ENCODE results near the gene STPG1.

Gene STPG1

GRCh38 chr1:24366707-24367106 is 46.9 kb downstream of the STPG1 start:
- DNase-seq = no peak

- DNase-seq = no peak
Observed at GRCh38 chr1:24364975-24365678, 48.5 kb downstream of the STPG1 start.

- no peak for DNase-seq
Observed at GRCh38 chr1:24364605-24364974, 49.0 kb downstream of the STPG1 start.

GRCh38 chr1:24363994-24364393 is 49.6 kb downstream of the STPG1 start:
- DNase-seq = no peak

- DNase-seq = no peak
Observed at GRCh38 chr1:24362982-24363614, 50.5 kb downstream of the STPG1 start.

GRCh38 chr1:24362396-24362795 is 51.2 kb downstream of the STPG1 start:
- no peak for DNase-seq

- no peak for DNase-seq
Observed at GRCh38 chr1:24361811-24362210, 51.8 kb downstream of the STPG1 start.

- DNase-seq = no peak
Observed at GRCh38 chr1:24360681-24361080, 52.9 kb downstream of the STPG1 start.

DNA sequence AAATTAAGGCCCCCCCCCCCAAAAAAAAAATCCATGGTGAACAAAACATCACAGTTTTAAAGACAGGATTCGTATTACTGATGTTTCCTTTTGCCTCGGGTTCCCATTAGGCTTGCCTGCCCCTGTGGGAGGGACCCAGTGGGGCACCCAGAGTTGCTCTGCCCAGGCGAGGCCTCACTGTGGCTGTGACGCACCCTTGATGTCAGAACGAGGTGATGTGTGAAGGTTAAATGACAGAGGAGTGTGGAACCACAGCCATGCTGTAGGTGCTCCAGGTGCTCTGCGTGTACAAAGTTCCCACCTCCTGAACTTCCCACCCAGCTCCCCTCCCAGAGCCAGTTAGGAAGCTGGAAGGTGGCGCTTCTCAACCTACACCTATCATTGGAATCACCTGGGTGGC is 56.5 kb downstream of the STPG1 start:
- no peak for DNase-seq

- no peak for DNase-seq
Observed at GRCh38 chr1:24355466-24355865, 58.1 kb downstream of the STPG1 start.

DNA sequence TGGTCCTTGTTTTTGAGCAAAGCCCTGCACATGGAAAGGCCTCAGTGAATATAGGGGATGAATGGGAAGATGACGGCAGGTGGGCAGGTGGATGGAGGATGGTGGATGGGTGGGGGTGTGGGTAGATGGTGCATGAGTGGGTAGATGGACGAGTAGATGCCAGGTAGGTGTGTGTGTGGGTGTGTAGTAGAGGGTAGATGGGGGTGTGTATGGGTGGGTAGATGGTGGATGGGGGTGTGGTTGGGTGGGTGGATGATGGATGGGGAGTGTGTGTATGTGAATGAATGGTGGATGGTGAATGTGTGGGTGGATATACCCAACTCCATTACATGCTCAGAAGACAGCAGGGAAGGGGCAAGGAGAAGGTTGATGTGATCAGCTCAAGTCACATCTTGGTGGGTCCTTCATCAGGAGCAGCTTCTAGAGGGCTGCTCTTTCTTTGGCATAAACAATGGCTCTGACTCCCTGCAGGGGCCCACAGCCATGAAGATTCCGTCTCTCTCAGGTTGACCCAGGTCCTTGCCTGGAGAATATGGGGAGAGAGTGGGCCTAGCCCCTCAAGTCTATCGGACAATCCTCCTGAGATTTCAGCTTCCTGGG is 60.2 kb downstream of the STPG1 start:
- no peak for DNase-seq

GRCh38 chr1:24351918-24352627 is 61.5 kb downstream of the STPG1 start:
- DNase-seq = peak; percentile 48

- no peak for DNase-seq
Observed at GRCh38 chr1:24351247-24351646, 62.3 kb downstream of the STPG1 start.

- DNase-seq = peak; percentile 25
Observed at GRCh38 chr1:24349891-24350290, 63.7 kb downstream of the STPG1 start.

- no peak for DNase-seq
Observed at GRCh38 chr1:24348196-24348595, 65.4 kb downstream of the STPG1 start.

- DNase-seq = no peak
Observed at GRCh38 chr1:24347159-24347934, 66.2 kb downstream of the STPG1 start.

GRCh38 chr1:24345334-24345733 is 68.2 kb downstream of the STPG1 start:
- DNase-seq = no peak

DNA sequence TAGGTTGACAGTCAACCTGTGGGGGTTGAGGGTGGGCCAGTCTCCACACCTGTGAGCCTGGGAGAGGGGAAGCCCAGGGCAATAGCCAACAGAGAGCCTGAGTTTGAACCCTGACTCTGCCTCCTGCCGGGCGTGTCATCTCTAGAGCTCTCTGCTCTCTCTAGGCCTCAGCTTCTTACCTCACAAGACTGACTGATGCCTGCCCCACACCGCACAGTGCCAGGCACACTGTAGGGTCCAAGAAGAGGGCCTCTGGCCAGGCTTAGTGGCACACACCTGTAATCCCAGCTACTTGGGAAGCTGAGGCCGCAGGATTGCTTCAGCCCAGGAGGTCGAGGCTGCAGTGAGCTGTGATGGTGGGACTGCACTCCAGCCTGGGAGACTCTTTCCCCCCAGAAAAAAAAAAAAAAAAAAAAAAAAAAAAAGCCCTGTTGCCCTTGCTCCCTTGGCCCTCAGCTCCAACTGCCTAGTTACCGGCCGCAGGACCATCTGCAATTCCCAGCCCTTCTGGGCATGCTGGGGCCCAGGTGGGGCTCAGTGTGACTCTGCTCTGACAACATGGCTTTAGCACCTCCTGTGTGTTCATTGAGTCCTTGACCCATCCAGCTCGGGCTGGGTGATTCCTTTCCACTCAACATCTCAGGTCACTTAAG is 69.4 kb downstream of the STPG1 start:
- no peak for DNase-seq

- no peak for DNase-seq
Observed at GRCh38 chr1:24343412-24344089, 70.0 kb downstream of the STPG1 start.

DNA sequence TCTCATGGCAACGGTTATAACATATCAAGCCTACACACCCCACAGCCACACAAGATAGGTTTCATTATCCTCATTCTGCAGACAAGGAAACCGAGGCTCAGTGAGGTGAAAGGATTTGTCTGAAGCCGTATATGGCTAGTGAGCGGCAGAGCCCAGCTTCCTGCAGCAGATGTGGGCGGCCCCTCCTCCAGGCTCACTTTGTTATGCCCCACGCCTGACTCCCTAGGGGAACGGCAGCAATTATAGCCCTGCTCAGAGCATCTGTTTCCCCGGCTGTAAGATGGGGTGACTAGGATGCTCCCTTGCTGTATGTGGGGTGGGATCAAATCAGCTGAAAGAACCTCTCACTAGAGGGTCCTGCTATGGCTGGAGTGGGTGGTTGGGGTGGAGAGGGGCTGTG is 72.3 kb downstream of the STPG1 start:
- no peak for DNase-seq

DNA sequence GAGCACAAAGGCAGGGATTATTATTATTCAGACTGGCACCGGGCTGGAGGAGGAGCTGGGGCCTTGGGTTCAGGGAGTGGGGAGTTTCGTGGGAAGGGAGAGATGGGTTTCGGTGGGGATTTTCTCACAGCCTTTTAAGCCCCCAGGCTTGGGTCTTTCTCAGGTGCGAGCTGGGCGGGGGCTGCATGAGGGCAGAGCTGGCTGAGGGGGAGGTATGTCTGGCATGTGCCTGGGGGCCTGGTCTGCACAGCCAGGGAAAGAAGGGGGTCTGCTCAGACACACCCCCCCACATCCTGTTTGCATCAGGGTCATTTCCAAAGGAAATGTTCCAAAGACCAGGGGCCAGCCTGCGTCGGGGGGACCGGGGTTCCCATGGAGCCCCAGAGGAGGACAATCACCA is 72.8 kb downstream of the STPG1 start:
- DNase-seq = no peak

DNA sequence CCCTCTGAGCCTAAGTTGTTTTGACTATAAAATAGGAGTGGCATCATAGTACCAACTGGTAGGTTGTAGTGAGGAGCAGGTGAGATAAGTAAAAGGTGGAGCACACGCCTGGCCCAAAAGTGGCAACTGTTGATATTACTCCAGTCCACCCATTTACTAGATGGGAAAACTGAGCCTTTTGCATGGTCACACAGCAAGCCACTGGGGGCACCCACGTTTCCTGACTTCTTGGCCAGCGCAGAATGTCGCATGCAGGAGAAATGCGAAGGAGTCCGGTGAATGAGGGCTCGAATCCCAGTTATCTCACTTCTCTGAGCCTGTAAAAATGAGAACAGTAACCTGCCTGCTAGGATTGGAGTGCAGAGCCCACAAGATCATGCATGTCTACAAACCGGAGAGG is 73.6 kb downstream of the STPG1 start:
- DNase-seq = no peak

All from stimulated activated CD4-positive, alpha-beta T cell treated with anti-CD3 and anti-CD28 coated beads, Interleukin-12 subunit alpha, Interleukin-12 subunit beta, amount 100 ng/mL, for 4 hours (primary cell).